H1 (cell line): Measurements from ENCODE around the gene ADAMTS14.

Experiments used
- RNF2 ChIP-seq: fragments of 200-900, 300-1000 bp; sonication (generic); IDR thresholded peaks from 2 replicates; pipeline ENCODE4 v1.7.1; 2016; ENCODE audit warnings: borderline replicate concordance, low read depth, mild to moderate bottlenecking, antibody characterized with exemption, low read length; ENCODE audit not compliant: poor library complexity, severe bottlenecking; ENCODE audit errors: missing control alignments
- TAF1 ChIP-seq: IDR thresholded peaks from 2 replicates; pipeline ENCODE4 v1.6.1; 2011; ENCODE audit warnings: mild to moderate bottlenecking, low read depth, low read length
- TF ChIP-seq, protein P1 (sequence below), 3 experiments: IDR thresholded peaks; 1 replicate in 2 of 3; 2 replicates in 1 of 3; pipeline versions ENCODE4 v1.5.1 to v1.6.1; 2011; ENCODE audit warnings: low read length in 3 of 3, mild to moderate bottlenecking in 3 of 3, inconsistent platforms in 2 of 3, low read depth in 1 of 3, moderate library complexity in 1 of 3; ENCODE audit not compliant: insufficient read depth in 1 of 3; ENCODE audit errors: control extremely low read depth in 1 of 3
- TF ChIP-seq, protein P2 (sequence below): IDR thresholded peaks from 2 replicates; pipeline ENCODE4 v1.6.1; 2012; ENCODE audit warnings: inconsistent platforms

DNA sequence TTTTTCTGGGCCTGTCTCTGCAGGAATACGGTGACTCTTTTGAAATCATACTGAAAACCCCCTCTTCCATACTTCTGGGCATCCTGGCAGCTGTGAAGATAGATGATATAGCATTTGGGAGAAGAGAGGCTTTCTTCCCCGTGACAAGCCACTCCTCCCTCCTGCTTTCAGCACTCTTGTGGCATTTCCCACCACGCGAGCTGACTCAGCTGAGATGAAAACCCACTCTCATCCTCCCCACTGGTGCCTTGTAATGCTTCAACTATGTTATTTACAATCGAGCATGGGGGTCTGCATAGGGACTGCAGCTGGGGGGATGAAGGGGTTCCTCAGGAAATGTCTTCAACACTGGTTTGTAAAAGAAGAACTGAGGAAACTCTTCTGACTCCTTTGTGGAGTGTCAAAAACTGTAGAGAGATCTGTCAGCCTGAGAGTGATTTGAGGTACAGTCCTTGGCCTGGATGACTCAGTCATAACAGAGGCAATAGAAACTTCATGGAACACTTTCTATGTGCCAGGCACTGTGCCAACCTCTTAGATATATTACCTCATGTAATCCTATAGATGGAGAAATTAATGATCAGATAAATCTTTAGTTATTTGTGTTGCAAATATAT lies 114.6 kb downstream of the ADAMTS14 start:
- no peak for TF ChIP-seq RNF2
- TF ChIP-seq, protein P1, sequence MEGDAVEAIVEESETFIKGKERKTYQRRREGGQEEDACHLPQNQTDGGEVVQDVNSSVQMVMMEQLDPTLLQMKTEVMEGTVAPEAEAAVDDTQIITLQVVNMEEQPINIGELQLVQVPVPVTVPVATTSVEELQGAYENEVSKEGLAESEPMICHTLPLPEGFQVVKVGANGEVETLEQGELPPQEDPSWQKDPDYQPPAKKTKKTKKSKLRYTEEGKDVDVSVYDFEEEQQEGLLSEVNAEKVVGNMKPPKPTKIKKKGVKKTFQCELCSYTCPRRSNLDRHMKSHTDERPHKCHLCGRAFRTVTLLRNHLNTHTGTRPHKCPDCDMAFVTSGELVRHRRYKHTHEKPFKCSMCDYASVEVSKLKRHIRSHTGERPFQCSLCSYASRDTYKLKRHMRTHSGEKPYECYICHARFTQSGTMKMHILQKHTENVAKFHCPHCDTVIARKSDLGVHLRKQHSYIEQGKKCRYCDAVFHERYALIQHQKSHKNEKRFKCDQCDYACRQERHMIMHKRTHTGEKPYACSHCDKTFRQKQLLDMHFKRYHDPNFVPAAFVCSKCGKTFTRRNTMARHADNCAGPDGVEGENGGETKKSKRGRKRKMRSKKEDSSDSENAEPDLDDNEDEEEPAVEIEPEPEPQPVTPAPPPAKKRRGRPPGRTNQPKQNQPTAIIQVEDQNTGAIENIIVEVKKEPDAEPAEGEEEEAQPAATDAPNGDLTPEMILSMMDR (IDR thresholded peaks at IDR 0.05; ENCODE audit: control extremely low read depth in 1 of 3, insufficient read depth in 1 of 3, low read depth in 1 of 3, low read length in 3 of 3) = no peak
- no peak for TF ChIP-seq TAF1
- TF ChIP-seq, protein P2, sequence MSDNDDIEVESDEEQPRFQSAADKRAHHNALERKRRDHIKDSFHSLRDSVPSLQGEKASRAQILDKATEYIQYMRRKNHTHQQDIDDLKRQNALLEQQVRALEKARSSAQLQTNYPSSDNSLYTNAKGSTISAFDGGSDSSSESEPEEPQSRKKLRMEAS = no peak
